Endothelial cell of umbilical vein (primary cell): ENCODE measurements around the gene IQGAP3. TPM values are rescaled to one million over a fixed set of nuclear protein-coding genes. Genes with fewer than 3 reads are reported as not detected.

Experiments used
- BruUV-seq: library from RNA; stranded (reverse); fragments of 400-500 nt; replicated peaks from 2 replicates; lab custom pipeline; 2021; lab: Mats Ljungman, UMichigan
- CTCF ChIA-PET: fragments of 300-600, 350-600 bp; sonication (Branson Sonifier 250); formaldehyde crosslinking; loops from one replicate; lab custom pipeline; 2021; ENCODE audit warnings: antibody characterized with exemption, inconsistent platforms; lab: Charles Lee
- POLR2A ChIA-PET: fragments of 300-600, 350-600 bp; sonication (Branson Sonifier 250); formaldehyde crosslinking; loops from one replicate; lab custom pipeline; 2021; ENCODE audit warnings: antibody characterized with exemption, inconsistent platforms; lab: Charles Lee
- DNase-seq: peaks from one replicate; pipeline ENCODE4 v3.0.0-alpha.2; 2011; ENCODE audit warnings: low read depth, low spot score
- FAIRE-seq: peaks from 2 replicates; lab custom pipeline; 2011; peaks lifted over from hg19 to GRCh38; lab: Jason Lieb, UNC
- H2AFZ ChIP-seq: 2 replicates; pipeline ENCODE4 v1.6.0; 2012; ENCODE audit warnings: low read depth, low read length, control low read depth, inconsistent platforms
- H3K27ac ChIP-seq: 2 replicates; pipeline ENCODE4 v1.5.1; 2011; ENCODE audit warnings: low read depth, mild to moderate bottlenecking, control low read depth, low read length, moderate library complexity; ENCODE audit not compliant: insufficient read depth
- H3K27me3 ChIP-seq, 2 experiments: 2 replicates each; pipeline versions ENCODE4 v1.6.0 to v1.6.1; 2011; ENCODE audit warnings: low read length in 2 of 2, mixed read lengths in 1 of 2; ENCODE audit not compliant: control insufficient read depth in 2 of 2, insufficient read depth in 2 of 2
- H3K36me3 ChIP-seq, 2 experiments: 2 replicates in 1 of 2; 3 replicates in 1 of 2; pipeline ENCODE4 v1.5.1; 2011; ENCODE audit warnings: low read length in 2 of 2, mild to moderate bottlenecking in 1 of 2, moderate library complexity in 1 of 2; ENCODE audit not compliant: control insufficient read depth in 2 of 2, insufficient read depth in 2 of 2; ENCODE audit errors: extremely low read depth in 1 of 2
- H3K4me1 ChIP-seq: 3 replicates; pipeline ENCODE4 v1.5.1; 2011; ENCODE audit warnings: mild to moderate bottlenecking, low read length; ENCODE audit not compliant: control insufficient read depth, insufficient read depth; ENCODE audit errors: extremely low read depth
- H3K4me2 ChIP-seq: 2 replicates; pipeline ENCODE4 v1.6.1; 2011; ENCODE audit warnings: low read length, control low read depth, mixed read lengths; ENCODE audit not compliant: insufficient read depth
- H3K4me3 ChIP-seq, 3 experiments: fragments of 200-600 bp in 1 of 3; sonication (generic), shearing (Covaris generic) in 1 of 3; replicated peaks in 1 of 3; 2 replicates each; pipeline ENCODE4 v1.5.1; 2011 to 2016; ENCODE audit warnings: control low read depth in 3 of 3, low read length in 3 of 3, mild to moderate bottlenecking in 2 of 3, inconsistent platforms in 1 of 3, low read depth in 1 of 3, moderate library complexity in 1 of 3; ENCODE audit not compliant: insufficient read depth in 1 of 3
- H3K79me2 ChIP-seq: 2 replicates; pipeline ENCODE4 v1.6.0; 2012; ENCODE audit warnings: low read length, inconsistent platforms; ENCODE audit not compliant: control insufficient read depth, insufficient read depth
- H3K9ac ChIP-seq: replicated peaks from 2 replicates; pipeline ENCODE3; 2011; ENCODE audit warnings: low read length, control low read depth; ENCODE audit not compliant: insufficient read depth; ENCODE audit errors: extremely low read depth
- H3K9me1 ChIP-seq: replicated peaks from 3 replicates; pipeline ENCODE4 v1.6.0; 2011; ENCODE audit warnings: mild to moderate bottlenecking, low read length; ENCODE audit not compliant: control insufficient read depth, insufficient read depth; ENCODE audit errors: extremely low read depth
- H3K9me3 ChIP-seq: replicated peaks from 2 replicates; pipeline ENCODE4 v1.5.1; 2012; ENCODE audit warnings: low read length, inconsistent platforms; ENCODE audit not compliant: control insufficient read depth, insufficient read depth
- H4K20me1 ChIP-seq: replicated peaks from 2 replicates; pipeline ENCODE3; 2011; ENCODE audit warnings: mild to moderate bottlenecking, low read length; ENCODE audit not compliant: control insufficient read depth, insufficient read depth; ENCODE audit errors: extremely low read depth
- CTCF ChIP-seq, 2 donors: IDR thresholded peaks; 1 replicate in 1 of 2; 2 replicates in 1 of 2; pipeline ENCODE4 v1.5.1; 2011; ENCODE audit warnings: low read length in 2 of 2, mild to moderate bottlenecking in 2 of 2, moderate library complexity in 2 of 2, control low read depth in 1 of 2, inconsistent platforms in 1 of 2, low read depth in 1 of 2; ENCODE audit not compliant: insufficient read depth in 1 of 2; ENCODE audit errors: extremely low read depth in 1 of 2
- FOS ChIP-seq: IDR thresholded peaks from 2 replicates; pipeline ENCODE4 v1.6.1; 2011; ENCODE audit warnings: mild to moderate bottlenecking, low read length, moderate library complexity, borderline replicate concordance; ENCODE audit not compliant: insufficient read depth
- MAX ChIP-seq: IDR thresholded peaks from 2 replicates; pipeline ENCODE4 v1.6.1; 2011; ENCODE audit not compliant: insufficient read depth, insufficient read length
- dilution Hi-C: fragments of 300-500 bp; cut with MboI; formaldehyde crosslinking; loops from one replicate; pipeline ENCODE4 v1.15.0; 2019; ENCODE audit warnings: low sequenced_read_pairs; ENCODE audit not compliant: extremely low pct_ligation_motif_present
- intact Hi-C: fragments of 100-400 bp; cut with micrococcal nuclease; formaldehyde crosslinking; loops from one replicate; pipeline ENCODE4 v1.10.0; 2022
- polyA plus RNA-seq, 4 experiments: library from polyadenylated mRNA; depleted of rRNA in 3 of 4; stranded (reverse) in 3 of 4; unstranded in 1 of 4; fragments of >200 nt; gene quantifications; 2 replicates each; pipeline versions ENCODE4 v1.2.1 to v1.2.3, GENCODE V29; 2011 to 2012; ENCODE audit warnings: missing spikeins in 1 of 4
- small RNA-seq: library from RNA; depleted of rRNA; stranded (forward); fragments of <200 nt; gene quantifications from one replicate; pipeline ENCODE3, GENCODE V24; 2012; ENCODE audit warnings: low replicate concordance, low read depth; ENCODE audit not compliant: insufficient read depth, insufficient read length
- total RNA-seq: library from RNA; stranded (reverse); gene quantifications from 2 replicates; pipeline ENCODE4 v1.2.3, GENCODE V29; 2021

The IQGAP3 gene
- total and polyA plus RNA-seq, 2 donors (not counting 3 experiments of a cell fraction or from before 2014, with no cell fraction given): 28.3 to 60.7 TPM

GRCh38 chr1:156475568-156476500 is 96.5 kb downstream of the IQGAP3 start:
- Histone ChIP-seq H3K36me3 (peaks cover 21 to 75% of the 10 kb centered on the region in 2 experiments), H3K27ac (no peak overlapping the region), H4K20me1 (no peaks in the 10 kb centered on the region), H2AFZ (no peak overlapping the region), H3K4me1 (peaks cover 8% of the 10 kb centered on the region), H3K9me1 (no peaks in the 10 kb centered on the region), H3K27me3 (no peaks in the 10 kb centered on the region), H3K9me3 (no peaks in the 10 kb centered on the region), H3K4me3 (no peak overlapping the region), H3K4me2 (no peak overlapping the region), H3K9ac (no peak overlapping the region), H3K79me2 (no peaks in the 10 kb centered on the region)
- no peak for TF ChIP-seq FOS
- TF ChIP-seq CTCF (IDR thresholded peaks at IDR 0.05; ENCODE audit: extremely low read depth in 1 of 2, insufficient read depth in 1 of 2, low read depth in 1 of 2, low read length in 2 of 2): no peak
- no peak for TF ChIP-seq MAX
- ChIA-PET POLR2A (no interaction called here), CTCF (interaction anchor here (0.7 to 1.7 kb wide), 4 partner anchors 10 to 95 kb away, joined by 3 to 5 read pairs (median 4); partner anchors contain the start of gene MEF2D)
- DNase-seq (no peak), FAIRE-seq (no peak)
- no TSS peak for BruUV-seq
- intact Hi-C loops (no loop called here), dilution Hi-C loops (no loop called here)

Small RNA genes within 50 kb of the gene (small RNA-seq; reads per million reads assigned to genes)
- not detected for gene RF00019

Other genes with a start within 250 kb of the IQGAP3 start
- gene CCT3, start 234.3 kb downstream of the IQGAP3 start, total RNA-seq: 330 and 367 TPM in 2 replicates
- 255 and 276 TPM in 2 replicates for gene CCT3, start 234.3 kb downstream of the IQGAP3 start, polyA plus RNA-seq
- 0.69 TPM in 1 of 2 replicates, not detected in the other for gene TSACC, start 234.0 kb downstream of the IQGAP3 start, total RNA-seq
- 0.38 and 0.94 TPM in 2 replicates for gene TSACC, start 234.0 kb downstream of the IQGAP3 start, polyA plus RNA-seq
- not detected in 2 replicates for gene RHBG, start 203.4 kb downstream of the IQGAP3 start, total RNA-seq
- not detected in 2 replicates for gene RHBG, start 203.4 kb downstream of the IQGAP3 start, polyA plus RNA-seq
- 52.2 and 57.3 TPM in 2 replicates for gene MEF2D, start 71.8 kb downstream of the IQGAP3 start, total RNA-seq
- gene MEF2D, start 71.8 kb downstream of the IQGAP3 start, polyA plus RNA-seq: 45.4 and 55.6 TPM in 2 replicates
- not detected in 2 replicates for gene TTC24, start 7.2 kb upstream of the IQGAP3 start, total RNA-seq
- not detected in 2 replicates for gene TTC24, start 7.2 kb upstream of the IQGAP3 start, polyA plus RNA-seq
- gene NAXE, start 19.2 kb upstream of the IQGAP3 start, total RNA-seq: 74.0 and 76.2 TPM in 2 replicates
- gene NAXE, start 19.2 kb upstream of the IQGAP3 start, polyA plus RNA-seq: 187 and 210 TPM in 2 replicates
- gene GPATCH4, start 28.9 kb upstream of the IQGAP3 start, total RNA-seq: 29.2 and 32.0 TPM in 2 replicates
- 15.5 and 22.4 TPM in 2 replicates for gene GPATCH4, start 28.9 kb upstream of the IQGAP3 start, polyA plus RNA-seq
- gene HAPLN2, start 46.9 kb upstream of the IQGAP3 start, total RNA-seq: not detected in 2 replicates
- 0.14 TPM in 1 of 2 replicates, not detected in the other for gene HAPLN2, start 46.9 kb upstream of the IQGAP3 start, polyA plus RNA-seq
- not detected in 2 replicates for gene BCAN, start 69.6 kb upstream of the IQGAP3 start, total RNA-seq
- 0.14 and 0.15 TPM in 2 replicates for gene BCAN, start 69.6 kb upstream of the IQGAP3 start, polyA plus RNA-seq
- 269 and 274 TPM in 2 replicates for gene NES, start 104.8 kb upstream of the IQGAP3 start, total RNA-seq
- gene NES, start 104.8 kb upstream of the IQGAP3 start, polyA plus RNA-seq: 15.5 and 19.4 TPM in 2 replicates
- 1.0 and 2.6 TPM in 2 replicates for gene CRABP2, start 133.0 kb upstream of the IQGAP3 start, total RNA-seq
- 0.21 and 0.32 TPM in 2 replicates for gene CRABP2, start 133.0 kb upstream of the IQGAP3 start, polyA plus RNA-seq
- 12.8 and 15.5 TPM in 2 replicates for gene METTL25B, start 155.9 kb upstream of the IQGAP3 start, total RNA-seq
- 15.0 and 17.3 TPM in 2 replicates for gene METTL25B, start 155.9 kb upstream of the IQGAP3 start, polyA plus RNA-seq
- 32.1 and 35.3 TPM in 2 replicates for gene ISG20L2, start 156.2 kb upstream of the IQGAP3 start, total RNA-seq
- 32.0 and 33.2 TPM in 2 replicates for gene ISG20L2, start 156.2 kb upstream of the IQGAP3 start, polyA plus RNA-seq
- 63.3 and 77.7 TPM in 2 replicates for gene MRPL24, start 168.5 kb upstream of the IQGAP3 start, total RNA-seq
- 46.5 and 47.9 TPM in 2 replicates for gene MRPL24, start 168.5 kb upstream of the IQGAP3 start, polyA plus RNA-seq
- 279 and 298 TPM in 2 replicates for gene HDGF, start 179.1 kb upstream of the IQGAP3 start, total RNA-seq
- gene HDGF, start 179.1 kb upstream of the IQGAP3 start, polyA plus RNA-seq: 94.7 and 95.1 TPM in 2 replicates
- 65.1 and 71.5 TPM in 2 replicates for gene PRCC, start 195.0 kb upstream of the IQGAP3 start, total RNA-seq
- gene PRCC, start 195.0 kb upstream of the IQGAP3 start, polyA plus RNA-seq: 76.9 and 77.4 TPM in 2 replicates
- gene SH2D2A, start 244.3 kb upstream of the IQGAP3 start, total RNA-seq: 1.1 and 1.8 TPM in 2 replicates
- 0.41 and 0.92 TPM in 2 replicates for gene SH2D2A, start 244.3 kb upstream of the IQGAP3 start, polyA plus RNA-seq